Mesodermal cell (in vitro differentiated cells): ENCODE data around the gene PCNP. TPM values are rescaled to one million over a fixed set of nuclear protein-coding genes. Genes with fewer than 3 reads are reported as not detected.
A peak's percentile ranks its signal among the peaks of the same experiment; 100 is the strongest.

ENCODE experiments used
- H3K27ac ChIP-seq: 2 replicates; pipeline ENCODE4 v1.7.0; 2013; ENCODE audit warnings: mild to moderate bottlenecking, low read depth, low read length, moderate library complexity; ENCODE audit not compliant: severe bottlenecking
- H3K36me3 ChIP-seq: 2 replicates; pipeline ENCODE4 v1.7.1; 2013; ENCODE audit warnings: mild to moderate bottlenecking, low read length, moderate library complexity; ENCODE audit not compliant: control insufficient read depth, insufficient read depth
- H3K4me1 ChIP-seq: one replicate; pipeline ENCODE4 v1.7.1; 2013; ENCODE audit warnings: mild to moderate bottlenecking, low read length; ENCODE audit not compliant: insufficient read depth, control insufficient read depth, poor library complexity, severe bottlenecking
- H3K4me3 ChIP-seq: 2 replicates; pipeline ENCODE4 v1.7.0; 2013; ENCODE audit warnings: low read length, control low read depth, mild to moderate bottlenecking; ENCODE audit not compliant: insufficient read depth, poor library complexity, severe bottlenecking; ENCODE audit errors: extremely low read depth
- H3K9me3 ChIP-seq: 2 replicates; pipeline ENCODE4 v1.7.1; 2013; ENCODE audit warnings: mild to moderate bottlenecking, low read length, moderate library complexity; ENCODE audit not compliant: control insufficient read depth
- WGBS, 2 experiments: methylation state at CpG; one replicate each; pipeline ENCODE4 v1.1.5; 2013; ENCODE audit warnings: missing lambda C conversion rate in 2 of 2; ENCODE audit not compliant: insufficient coverage in 2 of 2; 5-methylcytosine and 5-hydroxymethylcytosine counted together
- polyA plus RNA-seq, 2 experiments: library from polyadenylated mRNA; stranded (reverse); fragments of 50-300 nt; gene quantifications; one replicate each; pipeline ENCODE4 v1.2.3, GENCODE V29; 2013

The PCNP gene
- 176 TPM for polyA plus RNA-seq (2013, experiment 1 of 2)
- polyA plus RNA-seq (2013, experiment 2 of 2), result 185 TPM

GRCh38 chr3:101573449-101574387 lies at the start of gene PCNP:
Gene PCNP (plus strand): TSS chr3:101574180. CDS start chr3:101574216, 36 bp downstream.
- H3K9me3 ChIP-seq, result no peaks in the 10 kb centered on the region
- peaks cover 24% of the 10 kb centered on the region for H3K4me1 ChIP-seq
- H3K4me3 ChIP-seq, result peak within 1 kb of the TSS; percentile 96
- 1 to 5% methylated on average over 30 to 37 of the region's 47 CpGs for WGBS, 2 experiments
- H3K36me3 ChIP-seq, result peaks cover 20% of the 10 kb centered on the region
- H3K27ac ChIP-seq, result peak within 1 kb of the TSS; percentile 99

- Histone ChIP-seq H3K4me3 (no peak overlapping the region), H3K9me3 (peaks cover 20% of the 10 kb centered on the region), H3K4me1 (peaks cover 16% of the 10 kb centered on the region), H3K36me3 (no peaks in the 10 kb centered on the region), H3K27ac (no peak overlapping the region)
- 100% methylated on average over 1 to 3 of the region's 4 CpGs for WGBS, 2 experiments
Observed at GRCh38 chr3:101527441-101527840, 46.5 kb upstream of the PCNP start.

- H3K27ac ChIP-seq, result no peak overlapping the region
- H3K36me3 ChIP-seq, result no peaks in the 10 kb centered on the region
- no peak overlapping the region for H3K4me3 ChIP-seq
- peaks cover 20% of the 10 kb centered on the region for H3K9me3 ChIP-seq
- no CpG with 5 or more reads among the region's 1 CpG for WGBS, 2 experiments
- H3K4me1 ChIP-seq, result peaks cover 20% of the 10 kb centered on the region
Observed at GRCh38 chr3:101527906-101528305, 46.1 kb upstream of the PCNP start.

GRCh38 chr3:101529816-101530685 lies 43.9 kb upstream of the PCNP start:
- H3K9me3 ChIP-seq, result peaks cover 17% of the 10 kb centered on the region
- H3K4me3 ChIP-seq, result no peak overlapping the region
- peaks cover 38% of the 10 kb centered on the region for H3K4me1 ChIP-seq
- H3K27ac ChIP-seq, result no peak overlapping the region
- no peaks in the 10 kb centered on the region for H3K36me3 ChIP-seq
- 71% methylated on average over 1 of the region's 4 CpGs; no CpG with 5 or more reads in 1 of the 2 experiments for WGBS, 2 experiments

GRCh38 chr3:101530686-101531047 lies 43.3 kb upstream of the PCNP start:
- peaks cover 38% of the 10 kb centered on the region for H3K4me1 ChIP-seq
- H3K27ac ChIP-seq, result no peak overlapping the region
- H3K4me3 ChIP-seq, result no peak overlapping the region
- no peaks in the 10 kb centered on the region for H3K36me3 ChIP-seq
- WGBS, 2 experiments, result no CpG with 5 or more reads among the region's 2 CpGs
- H3K9me3 ChIP-seq, result peaks cover 17% of the 10 kb centered on the region

GRCh38 chr3:101531473-101532086 lies 42.4 kb upstream of the PCNP start:
- H3K9me3 ChIP-seq, result peaks cover 17% of the 10 kb centered on the region
- peak overlapping the region; percentile 93 for H3K27ac ChIP-seq
- H3K4me1 ChIP-seq, result peaks cover 38% of the 10 kb centered on the region
- 100% methylated on average over 1 of the region's 2 CpGs; no CpG with 5 or more reads in 1 of the 2 experiments for WGBS, 2 experiments
- H3K4me3 ChIP-seq, result no peak overlapping the region
- H3K36me3 ChIP-seq, result no peaks in the 10 kb centered on the region

- Histone ChIP-seq H3K4me3 (no peak overlapping the region), H3K9me3 (peaks cover 17% of the 10 kb centered on the region), H3K27ac (peak overlapping the region; percentile 93), H3K36me3 (no peaks in the 10 kb centered on the region), H3K4me1 (peaks cover 38% of the 10 kb centered on the region)
- 79 to 88% methylated on average over 3 to 9 of the region's 9 CpGs for WGBS, 2 experiments
Observed at GRCh38 chr3:101532783-101533602, 41.0 kb upstream of the PCNP start.

- H3K4me1 ChIP-seq, result peaks cover 38% of the 10 kb centered on the region
- H3K4me3 ChIP-seq, result no peak overlapping the region
- no peaks in the 10 kb centered on the region for H3K36me3 ChIP-seq
- WGBS, 2 experiments, result 100% methylated on average over 1 of the region's 1 CpG; no CpG with 5 or more reads in 1 of the 2 experiments
- peak overlapping the region; percentile 93 for H3K27ac ChIP-seq
- H3K9me3 ChIP-seq, result peaks cover 17% of the 10 kb centered on the region
Observed at GRCh38 chr3:101533603-101533968, 40.4 kb upstream of the PCNP start.

GRCh38 chr3:101535221-101535620 lies 38.8 kb upstream of the PCNP start:
- 88 to 92% methylated on average over 2 to 3 of the region's 5 CpGs for WGBS, 2 experiments
- Histone ChIP-seq H3K9me3 (peaks cover 3% of the 10 kb centered on the region), H3K4me3 (no peak overlapping the region), H3K27ac (no peak overlapping the region), H3K36me3 (no peaks in the 10 kb centered on the region), H3K4me1 (peaks cover 38% of the 10 kb centered on the region)

- H3K4me1 ChIP-seq, result peaks cover 31% of the 10 kb centered on the region
- no peak overlapping the region for H3K27ac ChIP-seq
- 100% methylated on average over 1 of the region's 1 CpG for WGBS, 2 experiments
- no peak overlapping the region for H3K4me3 ChIP-seq
- no peaks in the 10 kb centered on the region for H3K36me3 ChIP-seq
- H3K9me3 ChIP-seq, result no peaks in the 10 kb centered on the region
Observed at GRCh38 chr3:101536266-101536665, 37.7 kb upstream of the PCNP start.
